ENCODE measurements around the gene FAM174A. TPM values are rescaled to one million over a fixed set of nuclear protein-coding genes. Genes with fewer than 3 reads are reported as not detected.

FAM174A gene
- total RNA-seq, 2 donors from 2014 or later, result 6.9 to 9.6 TPM

GRCh38 chr5:100595152-100595811, 60.1 kb downstream of the FAM174A start:
- no peak for TF ChIP-seq CTCF (conservative IDR thresholded peaks at IDR 0.05)
- H3K4me3 ChIP-seq (ENCODE audit: low read length), result no peak overlapping the region
- Mint-ChIP-seq H3K36me3 (ENCODE audit: low read depth) (no peaks in the 10 kb centered on the region), H3K4me3 (no peak overlapping the region), H3K27ac (no peak overlapping the region), H3K27me3 (ENCODE audit: insufficient read depth) (no peaks in the 10 kb centered on the region), H3K4me1 (no peaks in the 10 kb centered on the region), H3K9me3 (no peaks in the 10 kb centered on the region)
- no peak for DNase-seq
- no peak overlapping the region for H3K9ac ChIP-seq (ENCODE audit: extremely low read depth, low read length, poor library complexity, severe bottlenecking)
- H3K27me3 ChIP-seq (ENCODE audit: control insufficient read depth, insufficient read depth, low read length, poor library complexity, severe bottlenecking), result no peaks in the 10 kb centered on the region
- H3K4me1 ChIP-seq (ENCODE audit: control insufficient read depth, insufficient read depth, low read length), result no peaks in the 10 kb centered on the region
- H3K9me3 ChIP-seq (ENCODE audit: control insufficient read depth, low read length), result no peaks in the 10 kb centered on the region
- H3K36me3 ChIP-seq (ENCODE audit: control insufficient read depth, insufficient read depth, low read length), result no peaks in the 10 kb centered on the region
- WGBS, 2 experiments (ENCODE audit: insufficient coverage in 1 of 2, insufficient read length in 1 of 2), result 91 to 93% methylated on average over 3 to 6 of the region's 7 CpGs
- H3K27ac ChIP-seq (ENCODE audit: low read depth, low read length), result no peak overlapping the region

- Histone ChIP-seq H3K4me1 (ENCODE audit: control insufficient read depth, insufficient read depth, low read length) (no peaks in the 10 kb centered on the region), H3K27ac (ENCODE audit: low read depth, low read length) (no peak overlapping the region), H3K4me3 (ENCODE audit: low read length) (no peak overlapping the region), H3K36me3 (ENCODE audit: control insufficient read depth, insufficient read depth, low read length) (no peaks in the 10 kb centered on the region), H3K9me3 (ENCODE audit: control insufficient read depth, low read length) (no peaks in the 10 kb centered on the region), H3K9ac (ENCODE audit: extremely low read depth, low read length, poor library complexity, severe bottlenecking) (no peak overlapping the region), H3K27me3 (ENCODE audit: control insufficient read depth, insufficient read depth, low read length, poor library complexity, severe bottlenecking) (no peaks in the 10 kb centered on the region)
- Mint-ChIP-seq H3K4me1 (no peaks in the 10 kb centered on the region), H3K27ac (no peak overlapping the region), H3K27me3 (ENCODE audit: insufficient read depth) (no peaks in the 10 kb centered on the region), H3K9me3 (no peaks in the 10 kb centered on the region), H3K4me3 (no peak overlapping the region), H3K36me3 (ENCODE audit: low read depth) (no peaks in the 10 kb centered on the region)
- WGBS, 2 experiments (ENCODE audit: insufficient coverage in 1 of 2, insufficient read length in 1 of 2), result 88 to 90% methylated on average over 3 of the region's 3 CpGs
- TF ChIP-seq CTCF (conservative IDR thresholded peaks at IDR 0.05), result no peak
- no peak for DNase-seq
These were observed 60.6 kb downstream of the FAM174A start for GRCh38 chr5:100595812-100596173.

- Mint-ChIP-seq H3K4me3 (no peak overlapping the region), H3K4me1 (no peaks in the 10 kb centered on the region), H3K27ac (no peak overlapping the region), H3K36me3 (ENCODE audit: low read depth) (no peaks in the 10 kb centered on the region), H3K27me3 (ENCODE audit: insufficient read depth) (no peaks in the 10 kb centered on the region), H3K9me3 (no peaks in the 10 kb centered on the region)
- DNase-seq, result no peak
- H3K4me3 ChIP-seq (ENCODE audit: low read length), result no peak overlapping the region
- H3K4me1 ChIP-seq (ENCODE audit: control insufficient read depth, insufficient read depth, low read length), result no peaks in the 10 kb centered on the region
- H3K9ac ChIP-seq (ENCODE audit: extremely low read depth, low read length, poor library complexity, severe bottlenecking), result no peak overlapping the region
- TF ChIP-seq CTCF (conservative IDR thresholded peaks at IDR 0.05), result no peak
- no peaks in the 10 kb centered on the region for H3K27me3 ChIP-seq (ENCODE audit: control insufficient read depth, insufficient read depth, low read length, poor library complexity, severe bottlenecking)
- no peak overlapping the region for H3K27ac ChIP-seq (ENCODE audit: low read depth, low read length)
- no peaks in the 10 kb centered on the region for H3K9me3 ChIP-seq (ENCODE audit: control insufficient read depth, low read length)
- 83% methylated on average over 1 of the region's 1 CpG; no CpG with 5 or more reads in 1 of the 2 experiments for WGBS, 2 experiments (ENCODE audit: insufficient coverage in 1 of 2, insufficient read length in 1 of 2)
- no peaks in the 10 kb centered on the region for H3K36me3 ChIP-seq (ENCODE audit: control insufficient read depth, insufficient read depth, low read length)
These were observed 63.3 kb downstream of the FAM174A start for GRCh38 chr5:100598446-100598845.

Measured in endodermal cell (in vitro differentiated cells).